GM21360 (cell line): Measurements from ENCODE around the gene RNF151.
"Not testable (repeated sequence)": the region's sequence is repeated elsewhere in the genome, so short reads cannot be mapped to it uniquely, and the experiment has no call there.

ENCODE experiments used
- ATAC-seq: cut with Tn5 transposase; IDR thresholded peaks from one replicate; pipeline ENCODE4 v1.9.1; 2021; ENCODE audit warnings: mild to moderate bottlenecking, moderate library complexity; ENCODE audit not compliant: unreplicated experiment

Gene RNF151

DNA sequence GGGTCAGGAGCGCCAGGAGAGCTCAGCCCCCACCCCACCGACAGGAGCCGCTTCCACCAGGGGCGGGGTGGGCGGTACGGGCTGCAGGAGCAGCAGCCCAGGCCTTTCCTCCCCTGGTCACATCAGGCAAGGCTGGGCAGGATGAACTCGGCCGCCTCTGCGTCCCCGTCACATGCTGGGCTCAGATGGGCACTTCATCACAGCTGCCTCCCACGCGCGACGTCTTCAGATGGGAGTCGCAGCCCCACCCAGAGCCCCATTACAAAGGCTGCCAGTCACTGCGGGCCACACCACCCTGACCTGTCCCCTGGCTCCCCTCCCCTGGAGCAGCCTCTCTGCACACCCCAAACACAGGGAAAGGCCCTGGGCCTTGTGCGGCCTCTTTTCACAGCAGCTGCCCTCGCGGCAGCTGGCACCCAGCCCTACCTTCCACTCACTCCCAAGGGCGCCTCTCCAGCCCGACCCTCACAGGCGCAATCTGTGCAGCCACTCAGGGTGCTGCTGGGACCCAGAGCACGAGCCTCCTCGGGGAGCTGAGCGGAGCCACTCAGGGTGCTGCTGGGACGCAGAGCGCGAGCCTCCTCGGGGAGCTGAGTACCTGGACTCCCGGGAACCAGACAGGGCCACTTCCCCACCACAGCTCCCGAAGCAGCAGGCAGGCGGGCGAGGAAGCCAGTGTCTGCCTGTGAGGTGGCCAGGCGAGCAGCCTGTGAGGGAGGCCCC is 38.3 kb downstream of the RNF151 start:
- ATAC-seq: no peak

GRCh38 chr16:2005646-2006045 is 39.0 kb downstream of the RNF151 start:
- ATAC-seq: no peak

- no peak for ATAC-seq
Observed at GRCh38 chr16:2006317-2006716, 39.7 kb downstream of the RNF151 start.

DNA sequence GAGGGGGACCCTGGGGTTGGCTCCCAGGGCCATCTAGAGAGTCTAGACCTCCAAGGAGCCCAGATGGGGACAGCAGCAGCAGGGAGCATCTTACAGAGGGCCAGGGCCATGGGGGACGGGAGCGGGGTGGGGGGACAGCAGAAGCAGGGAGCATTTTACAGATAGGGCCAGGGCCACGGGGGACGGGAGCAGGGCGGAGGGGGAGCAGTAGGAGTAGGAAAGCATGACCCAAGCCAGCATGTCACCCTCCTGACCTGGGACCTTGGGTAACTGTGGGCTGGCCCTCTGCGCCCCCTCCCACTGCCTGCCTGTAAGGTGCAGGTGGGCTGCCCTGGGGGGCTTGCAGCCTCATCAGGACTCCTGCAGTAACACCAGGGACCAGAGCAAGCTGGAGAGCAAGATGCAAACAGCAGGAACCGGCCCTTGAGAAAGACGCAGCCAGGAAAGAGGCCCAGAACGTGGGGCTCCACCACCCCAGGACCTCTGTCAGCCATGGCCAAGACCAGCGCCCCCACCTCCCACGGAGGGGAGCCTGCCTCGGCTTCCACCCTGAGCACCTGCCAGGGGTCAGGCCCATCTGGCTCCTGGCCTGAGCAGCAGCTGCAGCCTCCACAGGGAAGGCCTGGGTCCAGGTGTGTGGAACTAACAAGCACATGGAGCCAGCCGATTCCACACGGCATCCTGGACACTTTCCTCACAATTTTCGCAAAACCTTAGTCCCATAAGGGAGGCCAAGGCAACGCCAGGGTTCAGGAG is 40.6 kb downstream of the RNF151 start:
- no peak for ATAC-seq

DNA sequence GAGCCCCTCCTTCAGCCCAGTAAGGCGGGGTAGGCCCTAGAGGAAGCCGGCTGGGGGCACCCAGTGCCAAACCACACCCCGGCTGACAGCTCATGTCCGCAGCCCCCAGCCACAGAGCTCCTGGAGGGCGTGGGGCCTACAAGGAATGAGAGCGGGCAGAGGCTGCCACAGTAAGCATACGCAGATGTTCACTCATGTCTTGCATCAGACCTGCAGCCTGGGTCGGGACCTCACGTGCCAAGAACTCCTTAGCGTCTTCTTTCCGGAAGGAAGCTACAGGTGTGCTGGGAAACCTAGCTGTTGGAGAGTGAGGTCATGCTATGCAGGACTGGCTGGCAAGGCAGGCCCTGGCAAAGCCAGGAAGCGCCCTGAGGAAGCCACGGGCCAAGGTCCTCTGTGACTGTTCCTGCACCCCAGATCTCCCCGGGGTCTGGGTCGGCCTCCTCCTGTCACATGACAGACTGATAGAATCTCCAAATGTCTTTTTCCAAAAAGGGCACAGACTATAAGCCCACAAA is 41.4 kb downstream of the RNF151 start:
- ATAC-seq: no peak

GRCh38 chr16:2008631-2009163 is 42.0 kb downstream of the RNF151 start:
- ATAC-seq: no peak

DNA sequence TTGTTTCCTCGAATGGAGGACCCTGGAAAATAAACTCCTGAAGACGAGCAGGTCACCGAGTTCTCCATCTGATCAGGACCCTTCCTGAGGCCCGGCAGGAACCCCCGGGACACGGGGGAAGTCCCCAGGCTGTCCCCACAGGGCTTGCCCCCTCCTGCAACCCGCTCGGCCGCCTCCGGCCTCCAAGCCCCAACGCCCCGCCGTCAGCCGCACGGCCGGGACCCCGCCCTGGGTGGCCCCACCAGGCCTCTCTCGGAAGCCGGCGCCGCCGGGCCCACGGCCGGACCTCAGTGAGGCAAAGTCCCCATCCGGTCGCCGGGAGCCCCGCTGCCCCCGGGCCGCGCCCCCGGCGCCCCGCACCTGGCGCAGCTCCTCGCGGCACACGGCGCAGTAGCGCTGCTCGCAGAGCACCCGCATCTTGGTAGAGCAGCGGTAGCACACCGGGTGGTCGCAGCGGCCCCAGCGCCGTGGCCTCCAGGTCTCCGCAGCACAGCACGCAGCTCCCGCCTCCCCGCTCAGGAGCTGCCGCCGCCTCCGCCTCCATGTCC is 42.6 kb downstream of the RNF151 start:
- ATAC-seq: peak; percentile 29

DNA sequence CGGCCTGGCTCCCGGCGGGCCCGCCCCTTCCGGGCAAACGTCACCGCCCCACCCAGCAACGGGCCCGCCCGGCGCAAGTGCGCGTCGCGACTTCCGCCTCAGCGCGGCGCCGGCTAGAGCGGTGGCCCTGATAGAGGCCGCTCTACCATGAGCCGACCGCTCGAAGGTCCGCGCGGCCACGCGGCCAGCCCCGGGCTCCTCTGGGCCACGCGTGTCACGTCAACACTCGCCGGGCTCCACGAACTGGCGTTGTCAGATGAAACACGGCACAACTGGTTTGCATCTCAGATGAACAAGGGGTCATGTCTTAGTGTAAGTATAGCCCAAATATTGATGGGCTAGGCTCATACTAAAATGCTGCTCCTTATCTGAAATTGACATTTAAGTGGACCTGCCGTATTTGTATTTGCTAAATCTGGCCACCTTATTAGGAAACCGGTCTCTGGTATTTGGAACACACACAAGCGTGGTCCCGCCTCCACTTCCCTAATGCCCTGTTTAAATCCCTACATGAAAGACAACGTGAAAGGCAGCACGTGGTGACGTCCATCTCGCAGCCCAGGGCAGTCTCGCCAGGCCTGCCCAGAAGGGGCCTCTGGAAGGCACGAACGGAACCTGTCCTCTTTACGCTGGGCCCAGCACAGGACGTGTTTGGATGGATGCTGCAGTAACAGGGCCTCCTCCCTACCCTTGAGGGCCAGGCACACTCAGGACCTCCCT is 43.3 kb downstream of the RNF151 start, which contains the start of gene ZNF598:
Gene ZNF598, minus strand, starts transcription at position 31 of the 720 bp plus-strand sequence.
- peak; percentile 82 for ATAC-seq

GRCh38 chr16:2011726-2012125 is 45.1 kb downstream of the RNF151 start:
- ATAC-seq: not testable (repeated sequence)

DNA sequence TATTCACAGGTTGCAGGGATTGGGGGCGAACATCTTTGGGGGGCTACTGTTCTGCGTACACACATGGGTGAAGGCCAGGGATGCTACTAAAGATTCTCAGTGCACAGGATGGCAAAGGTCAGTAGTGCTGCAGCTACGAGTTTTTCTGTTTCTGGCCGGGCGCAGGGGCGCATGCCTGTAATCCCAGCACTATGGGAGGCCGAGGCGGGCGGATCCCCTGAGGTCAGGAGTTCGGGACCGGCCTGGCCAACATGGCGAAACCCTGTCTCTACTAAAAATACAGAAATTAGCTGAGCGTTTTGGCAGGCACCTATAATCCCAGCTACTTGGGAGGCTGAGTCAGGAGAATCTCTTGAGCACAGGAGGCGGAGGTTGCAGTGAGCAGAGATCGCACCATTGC is 46.9 kb downstream of the RNF151 start:
- no peak for ATAC-seq

- no peak for ATAC-seq
Observed at GRCh38 chr16:2015117-2015946, 48.7 kb downstream of the RNF151 start.

- no peak for ATAC-seq
Observed at GRCh38 chr16:2015947-2016208, 49.2 kb downstream of the RNF151 start.

GRCh38 chr16:2016407-2016922 is 49.8 kb downstream of the RNF151 start:
- ATAC-seq: no peak
